ENCODE data around the gene TRMT1L. TPM values are rescaled to one million over a fixed set of nuclear protein-coding genes. Genes with fewer than 3 reads are reported as not detected.

Gene TRMT1L
- total and polyA plus RNA-seq, 11 donors, result 8.4 to 42.3 (median 28.3) TPM

DNA sequence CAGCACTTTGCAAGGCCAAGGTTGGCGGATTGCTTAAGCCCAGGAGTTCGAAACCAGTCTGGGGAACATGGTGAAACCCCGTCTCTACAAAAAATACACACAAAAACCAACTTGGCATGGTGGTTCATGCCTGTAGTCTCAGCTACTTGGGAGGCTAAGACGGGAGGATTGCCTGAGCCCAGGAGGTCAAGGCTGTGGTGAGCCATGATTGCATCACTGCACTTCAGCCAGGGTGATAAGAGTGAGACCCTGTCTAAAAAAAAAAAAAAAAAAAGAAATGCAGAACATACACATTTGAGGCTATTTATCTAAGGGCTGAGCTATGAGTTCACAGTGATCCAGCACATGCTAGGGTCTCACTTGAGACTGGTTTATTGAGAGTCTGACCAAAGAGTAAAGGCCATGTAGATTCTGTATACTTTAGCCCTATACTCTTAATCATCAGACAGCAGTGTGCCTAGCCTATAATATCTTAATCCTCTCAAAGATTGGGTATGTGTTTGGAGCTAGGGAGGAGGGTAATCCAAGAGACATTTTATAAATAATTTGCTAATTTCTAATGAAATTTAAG is 87.5 kb downstream of the TRMT1L start:
- intact Hi-C loops (cut with DNase I), result no loop called here
- no peak overlapping the region for H3K4me3 ChIP-seq
- 92 to 99% (median 94%) methylated on average over 4 of the region's 4 CpGs for WGBS, 4 donors
- TF ChIP-seq, protein P1, sequence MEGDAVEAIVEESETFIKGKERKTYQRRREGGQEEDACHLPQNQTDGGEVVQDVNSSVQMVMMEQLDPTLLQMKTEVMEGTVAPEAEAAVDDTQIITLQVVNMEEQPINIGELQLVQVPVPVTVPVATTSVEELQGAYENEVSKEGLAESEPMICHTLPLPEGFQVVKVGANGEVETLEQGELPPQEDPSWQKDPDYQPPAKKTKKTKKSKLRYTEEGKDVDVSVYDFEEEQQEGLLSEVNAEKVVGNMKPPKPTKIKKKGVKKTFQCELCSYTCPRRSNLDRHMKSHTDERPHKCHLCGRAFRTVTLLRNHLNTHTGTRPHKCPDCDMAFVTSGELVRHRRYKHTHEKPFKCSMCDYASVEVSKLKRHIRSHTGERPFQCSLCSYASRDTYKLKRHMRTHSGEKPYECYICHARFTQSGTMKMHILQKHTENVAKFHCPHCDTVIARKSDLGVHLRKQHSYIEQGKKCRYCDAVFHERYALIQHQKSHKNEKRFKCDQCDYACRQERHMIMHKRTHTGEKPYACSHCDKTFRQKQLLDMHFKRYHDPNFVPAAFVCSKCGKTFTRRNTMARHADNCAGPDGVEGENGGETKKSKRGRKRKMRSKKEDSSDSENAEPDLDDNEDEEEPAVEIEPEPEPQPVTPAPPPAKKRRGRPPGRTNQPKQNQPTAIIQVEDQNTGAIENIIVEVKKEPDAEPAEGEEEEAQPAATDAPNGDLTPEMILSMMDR (IDR thresholded peaks at IDR 0.05), result no peak
- no peak for TF ChIP-seq POLR2A (IDR thresholded peaks at IDR 0.05)
- H3K36me3 ChIP-seq, result no peaks in the 10 kb centered on the region
- no peaks in the 10 kb centered on the region for H3K27me3 ChIP-seq
- no peak overlapping the region for H3K27ac ChIP-seq
- H3K4me1 ChIP-seq, result peaks cover 0 to 18% (median 6%) of the 10 kb centered on the region in 12 donors
- H3K9me3 ChIP-seq, result peaks cover 0 to 4% (median 0%) of the 10 kb centered on the region in 12 donors
- DNase-seq (no peak), ATAC-seq (no peak)

- DNase-seq (no peak), ATAC-seq (peak in 1 of 4 donors; percentile 20)
- intact Hi-C loops (cut with DNase I), result no loop called here
- peaks cover 0 to 23% (median 6%) of the 10 kb centered on the region in 12 donors for H3K4me1 ChIP-seq
- no peaks in the 10 kb centered on the region for H3K27me3 ChIP-seq
- TF ChIP-seq POLR2A (IDR thresholded peaks at IDR 0.05), result no peak
- TF ChIP-seq, protein P1 (IDR thresholded peaks at IDR 0.05), result no peak
- no peak overlapping the region for H3K4me3 ChIP-seq
- no peaks in the 10 kb centered on the region for H3K36me3 ChIP-seq
- no peak overlapping the region for H3K27ac ChIP-seq
- peaks cover 0 to 5% (median 0%) of the 10 kb centered on the region in 12 donors for H3K9me3 ChIP-seq
Observed at GRCh38 chr1:185068341-185068740, 88.4 kb downstream of the TRMT1L start.

Other genes with a start within 250 kb of the TRMT1L start
- gene NIBAN1, start 182.4 kb downstream of the TRMT1L start, total RNA-seq, result 100 to 1,000 TPM; 223 to 609 (median 282) TPM
- 100 to 1,000 TPM in 1 of 2 donors, 10 to 100 TPM in 1; 86.0 to 132 TPM for gene NIBAN1, start 182.4 kb downstream of the TRMT1L start, polyA plus RNA-seq
- gene RNF2, start 111.4 kb downstream of the TRMT1L start, total RNA-seq, result 10 to 100 TPM; 10.6 to 18.6 (median 14.3) TPM
- gene RNF2, start 111.4 kb downstream of the TRMT1L start, polyA plus RNA-seq, result 1 to 10 TPM; 2.7 to 7.2 TPM
- 1 to 10 TPM; 3.9 to 8.5 (median 5.5) TPM for gene SWT1, start 214 bp upstream of the TRMT1L start, total RNA-seq
- gene SWT1, start 214 bp upstream of the TRMT1L start, polyA plus RNA-seq, result 1 to 10 TPM; 1.7 to 2.3 TPM
- 10 to 100 TPM; 24.7 to 95.2 (median 60.6) TPM for gene IVNS1ABP, start 160.3 kb upstream of the TRMT1L start, total RNA-seq
- gene IVNS1ABP, start 160.3 kb upstream of the TRMT1L start, polyA plus RNA-seq, result 10 to 100 TPM; 27.5 to 38.5 TPM